ENCODE results near the gene RAB44.
"Not testable (repeated sequence)": the region's sequence is repeated elsewhere in the genome, so short reads cannot be mapped to it uniquely, and the experiment has no call there.

RAB44 gene

GRCh38 chr6:36718560-36718959 lies 20.9 kb downstream of the RAB44 start:
- H3K4me3 ChIP-seq (ENCODE audit: low read depth, low read length) = no peak overlapping the region
- H3K27me3 ChIP-seq = no peaks in the 10 kb centered on the region
- TF ChIP-seq CTCF (IDR thresholded peaks at IDR 0.05; ENCODE audit: low read depth, low read length) = no peak
- no peaks in the 10 kb centered on the region for H3K36me3 ChIP-seq
- no peaks in the 10 kb centered on the region for H3K4me1 ChIP-seq
- H3K9me3 ChIP-seq = no peaks in the 10 kb centered on the region
- no peak for DNase-seq

GRCh38 chr6:36719126-36719525 lies 21.5 kb downstream of the RAB44 start:
- no peaks in the 10 kb centered on the region for H3K27me3 ChIP-seq
- no peak for DNase-seq
- no peaks in the 10 kb centered on the region for H3K9me3 ChIP-seq
- no peak overlapping the region for H3K4me3 ChIP-seq (ENCODE audit: low read depth, low read length)
- TF ChIP-seq CTCF (IDR thresholded peaks at IDR 0.05; ENCODE audit: low read depth, low read length) = no peak
- H3K36me3 ChIP-seq = no peaks in the 10 kb centered on the region
- no peaks in the 10 kb centered on the region for H3K4me1 ChIP-seq

GRCh38 chr6:36720251-36721141 lies 22.9 kb downstream of the RAB44 start:
- no peak for TF ChIP-seq CTCF (IDR thresholded peaks at IDR 0.05; ENCODE audit: low read depth, low read length)
- Histone ChIP-seq H3K27me3 (no peaks in the 10 kb centered on the region), H3K9me3 (no peaks in the 10 kb centered on the region), H3K4me1 (no peaks in the 10 kb centered on the region), H3K4me3 (ENCODE audit: low read depth, low read length) (no peak overlapping the region), H3K36me3 (no peaks in the 10 kb centered on the region)
- no peak for DNase-seq

GRCh38 chr6:36721369-36722140 lies 23.9 kb downstream of the RAB44 start:
- Histone ChIP-seq H3K4me3 (ENCODE audit: low read depth, low read length) (no peak overlapping the region), H3K36me3 (no peaks in the 10 kb centered on the region), H3K9me3 (no peaks in the 10 kb centered on the region), H3K4me1 (no peaks in the 10 kb centered on the region), H3K27me3 (no peaks in the 10 kb centered on the region)
- peak; percentile 52 for DNase-seq
- TF ChIP-seq CTCF (IDR thresholded peaks at IDR 0.05; ENCODE audit: low read depth, low read length) = no peak

- no peak for TF ChIP-seq CTCF (IDR thresholded peaks at IDR 0.05; ENCODE audit: low read depth, low read length)
- H3K27me3 ChIP-seq = no peaks in the 10 kb centered on the region
- H3K9me3 ChIP-seq = no peaks in the 10 kb centered on the region
- no peaks in the 10 kb centered on the region for H3K36me3 ChIP-seq
- H3K4me1 ChIP-seq = no peaks in the 10 kb centered on the region
- H3K4me3 ChIP-seq (ENCODE audit: low read depth, low read length) = no peak overlapping the region
- DNase-seq = no peak
Measured at GRCh38 chr6:36722365-36722764, 24.7 kb downstream of the RAB44 start.

- Histone ChIP-seq H3K9me3 (no peaks in the 10 kb centered on the region), H3K4me1 (no peaks in the 10 kb centered on the region), H3K36me3 (no peaks in the 10 kb centered on the region), H3K4me3 (ENCODE audit: low read depth, low read length) (no peak overlapping the region), H3K27me3 (no peaks in the 10 kb centered on the region)
- DNase-seq = no peak
- TF ChIP-seq CTCF (IDR thresholded peaks at IDR 0.05; ENCODE audit: low read depth, low read length) = no peak
Measured at GRCh38 chr6:36722879-36723278, 25.3 kb downstream of the RAB44 start.

- not testable (repeated sequence) for H3K36me3 ChIP-seq; H3K4me3 ChIP-seq (ENCODE audit: low read depth, low read length); H3K4me1 ChIP-seq; H3K27me3 ChIP-seq; DNase-seq; H3K9me3 ChIP-seq
Measured at GRCh38 chr6:36723992-36724391, 26.4 kb downstream of the RAB44 start.
